Vagina (tissue), 2 donors: ENCODE data around the gene DYSF. TPM values are rescaled to one million over a fixed set of nuclear protein-coding genes. Genes with fewer than 3 reads are reported as not detected.

Experiments
- DNase-seq, 2 donors: peaks; one replicate each; pipeline ENCODE4 v3.0.0-alpha.2; 2017; ENCODE audit errors: extremely low spot score in 2 of 2
- H3K27ac ChIP-seq: fragments of 200-600 bp; sonication (generic); one replicate; pipeline ENCODE4 v1.5.1; 2019
- H3K27me3 ChIP-seq: fragments of 200-600 bp; sonication (generic); one replicate; pipeline ENCODE4 v1.5.1; 2019
- H3K36me3 ChIP-seq, 2 donors: fragments of 200-600 bp; sonication (generic); one replicate each; pipeline ENCODE4 v1.5.1; 2017 to 2019
- H3K4me1 ChIP-seq: fragments of 200-600 bp; sonication (generic); one replicate; pipeline ENCODE4 v1.5.1; 2019
- H3K4me3 ChIP-seq, 2 donors: fragments of 200-600 bp; sonication (generic); 1 replicate in 1 of 2; 2 replicates in 1 of 2; pipeline ENCODE4 v1.5.1; 2016 to 2019
- H3K9me3 ChIP-seq: fragments of 200-600 bp; sonication (generic); one replicate; pipeline ENCODE4 v1.5.1; 2019
- CTCF ChIP-seq, 3 experiments: fragments of 450-650 bp in 2 of 3; fragments of 200-600 bp in 1 of 3; sonication (generic) in 1 of 3; IDR thresholded peaks; one replicate each; pipeline ENCODE4 v1.5.1; 2017 to 2019; ENCODE audit warnings: antibody characterized with exemption in 3 of 3, mild to moderate bottlenecking in 2 of 3, moderate library complexity in 2 of 3
- POLR2A ChIP-seq, 2 donors: fragments of 450-650 bp; IDR thresholded peaks; one replicate each; pipeline ENCODE4 v1.6.1; 2017; ENCODE audit warnings: antibody characterized with exemption in 2 of 2, mild to moderate bottlenecking in 2 of 2, moderate library complexity in 2 of 2
- POLR2AphosphoS5 ChIP-seq, 2 donors: sonication (generic); formaldehyde crosslinking; IDR thresholded peaks; one replicate each; pipeline ENCODE4 v1.9.0; 2017; ENCODE audit warnings: antibody characterized with exemption in 2 of 2, mild to moderate bottlenecking in 2 of 2, low read depth in 1 of 2; ENCODE audit not compliant: insufficient read depth in 1 of 2
- intact Hi-C: fragments of 100-400 bp; cut with DNase I; formaldehyde crosslinking; loops from one replicate; pipeline ENCODE4 v1.15.1; 2023
- total RNA-seq: library from RNA; depleted of rRNA; stranded (reverse); fragments of >200 nt; gene quantifications from one replicate; pipeline ENCODE4 v1.2.3, GENCODE V29; 2016

Gene DYSF
- total RNA-seq, 1 donor from 2014 or later: 10.1 TPM

- Histone ChIP-seq H3K36me3 (no peaks in the 10 kb centered on the region), H3K27me3 (no peaks in the 10 kb centered on the region), H3K9me3 (no peaks in the 10 kb centered on the region), H3K4me3 (no peak overlapping the region), H3K4me1 (peaks cover 15% of the 10 kb centered on the region), H3K27ac (no peak overlapping the region)
- TF ChIP-seq POLR2AphosphoS5 (IDR thresholded peaks at IDR 0.05; ENCODE audit: insufficient read depth in 1 of 2, low read depth in 1 of 2): no peak
- no peak for TF ChIP-seq CTCF (IDR thresholded peaks at IDR 0.05)
- no peak for TF ChIP-seq POLR2A (IDR thresholded peaks at IDR 0.05)
- peak in 1 of 2 donors; percentile 65 for DNase-seq
- intact Hi-C loops: no loop called here
Measured at GRCh38 chr2:71612581-71613402, 159.4 kb downstream of the DYSF start.

- Histone ChIP-seq H3K4me3 (no peak overlapping the region), H3K27ac (no peak overlapping the region), H3K27me3 (no peaks in the 10 kb centered on the region), H3K36me3 (no peaks in the 10 kb centered on the region), H3K9me3 (no peaks in the 10 kb centered on the region), H3K4me1 (peaks cover 15% of the 10 kb centered on the region)
- intact Hi-C loops: no loop called here
- TF ChIP-seq CTCF (IDR thresholded peaks at IDR 0.05) (no peak), POLR2AphosphoS5 (IDR thresholded peaks at IDR 0.05; ENCODE audit: insufficient read depth in 1 of 2, low read depth in 1 of 2) (no peak), POLR2A (IDR thresholded peaks at IDR 0.05) (no peak)
- no peak for DNase-seq
Measured at GRCh38 chr2:71613403-71613952, 160.1 kb downstream of the DYSF start.

- Histone ChIP-seq H3K4me3 (no peak overlapping the region), H3K27me3 (no peaks in the 10 kb centered on the region), H3K9me3 (no peaks in the 10 kb centered on the region), H3K4me1 (peaks cover 15% of the 10 kb centered on the region), H3K27ac (no peak overlapping the region), H3K36me3 (no peaks in the 10 kb centered on the region)
- TF ChIP-seq CTCF (IDR thresholded peaks at IDR 0.05): no peak
- TF ChIP-seq POLR2AphosphoS5 (IDR thresholded peaks at IDR 0.05; ENCODE audit: insufficient read depth in 1 of 2, low read depth in 1 of 2): no peak
- TF ChIP-seq POLR2A (IDR thresholded peaks at IDR 0.05): no peak
- peak; percentile 60 to 82 for DNase-seq
- intact Hi-C loops: no loop called here
Measured at GRCh38 chr2:71613953-71614925, 160.9 kb downstream of the DYSF start.

- H3K27ac ChIP-seq: peak overlapping the region; percentile 66
- H3K9me3 ChIP-seq: no peaks in the 10 kb centered on the region
- TF ChIP-seq POLR2A (IDR thresholded peaks at IDR 0.05) (no peak), POLR2AphosphoS5 (IDR thresholded peaks at IDR 0.05; ENCODE audit: insufficient read depth in 1 of 2, low read depth in 1 of 2) (peak; percentile 40 to 58)
- DNase-seq: peak; percentile 85 to 86
- no peaks in the 10 kb centered on the region for H3K27me3 ChIP-seq
- H3K36me3 ChIP-seq: no peaks in the 10 kb centered on the region
- peaks cover 15% of the 10 kb centered on the region for H3K4me1 ChIP-seq
- intact Hi-C loops: no loop called here
- H3K4me3 ChIP-seq: no peak overlapping the region
Measured at GRCh38 chr2:71614976-71615766, 161.8 kb downstream of the DYSF start.
